Testis (tissue), 3 donors: Measurements from ENCODE around the gene ABCC10. TPM values are rescaled to one million over a fixed set of nuclear protein-coding genes. Genes with fewer than 3 reads are reported as not detected.
"Not testable (repeated sequence)": the region's sequence is repeated elsewhere in the genome, so short reads cannot be mapped to it uniquely, and the experiment has no call there.

ENCODE experiments used
- DNase-seq: peaks from one replicate; pipeline ENCODE4 v3.0.0-alpha.2; 2019
- H3K27ac ChIP-seq, 2 donors: fragments of 200-600 bp; sonication (generic); one replicate each; pipeline ENCODE4 v1.5.1; 2019
- H3K27me3 ChIP-seq: fragments of 200-600 bp; sonication (generic); one replicate; pipeline ENCODE4 v1.5.1; 2019
- H3K36me3 ChIP-seq: fragments of 200-600 bp; sonication (generic); one replicate; pipeline ENCODE4 v1.5.1; 2017; ENCODE audit warnings: low read depth; ENCODE audit errors: missing control alignments
- H3K4me1 ChIP-seq: fragments of 200-600 bp; sonication (generic); one replicate; pipeline ENCODE4 v1.5.1; 2019
- H3K4me3 ChIP-seq, 2 donors: fragments of 200-600 bp; sonication (generic); one replicate each; pipeline ENCODE4 v1.5.1; 2017 to 2019
- H3K9me3 ChIP-seq: fragments of 200-600 bp; sonication (generic); one replicate; pipeline ENCODE4 v1.5.1; 2017
- CTCF ChIP-seq, 3 experiments: fragments of 450-650 bp in 2 of 3; fragments of 200-600 bp in 1 of 3; sonication (generic) in 1 of 3; IDR thresholded peaks; one replicate each; pipeline ENCODE4 v1.5.1; 2016 to 2019; ENCODE audit warnings: antibody characterized with exemption in 3 of 3, mild to moderate bottlenecking in 2 of 3, moderate library complexity in 1 of 3
- POLR2A ChIP-seq: fragments of 450-650 bp; IDR thresholded peaks from one replicate; pipeline ENCODE4 v1.6.1; 2017; ENCODE audit warnings: antibody characterized with exemption, mild to moderate bottlenecking, moderate library complexity
- WGBS, 2 donors: methylation state at CpG; one replicate each; pipeline ENCODE4 v1.1.5; 2018; 5-methylcytosine and 5-hydroxymethylcytosine counted together
- intact Hi-C: fragments of 100-400 bp; cut with DNase I; formaldehyde crosslinking; loops from one replicate; pipeline ENCODE4 v1.15.1; 2023; ENCODE audit warnings: low total_unique reads
- polyA plus RNA-seq: library from polyadenylated mRNA; stranded (reverse); fragments of 350-450 nt; fragmentation: Illumina TruSeq; extraction: RNeasy Lipid Tissue Mini Kit (QIAGEN cat#74804); gene quantifications from one replicate; pipeline ENCODE4 v1.2.3, GENCODE V29; 2014; ENCODE audit warnings: low read depth, low replicate concordance; ENCODE audit not compliant: insufficient read depth
- total RNA-seq, 2 donors: library from RNA; depleted of rRNA; stranded (reverse); fragments of >200 nt; gene quantifications; one replicate each; pipeline ENCODE4 v1.2.3, GENCODE V29; 2016

Gene ABCC10
- total and polyA plus RNA-seq, 3 donors from 2014 or later, result 21.0 to 34.0 (median 29.2) TPM

- Histone ChIP-seq H3K4me3 (no peak overlapping the region), H3K9me3 (no peaks in the 10 kb centered on the region), H3K27me3 (no peaks in the 10 kb centered on the region), H3K4me1 (no peaks in the 10 kb centered on the region), H3K27ac (no peak overlapping the region), H3K36me3 (no peaks in the 10 kb centered on the region)
- 85 to 86% methylated on average over 3 of the region's 3 CpGs for WGBS, 2 donors
- DNase-seq, result no peak
- intact Hi-C loops, result no loop called here
- no peak for TF ChIP-seq POLR2A
- TF ChIP-seq CTCF (IDR thresholded peaks at IDR 0.05), result no peak
These were observed 25.6 kb upstream of the ABCC10 start for GRCh38 chr6:43401730-43402129.

GRCh38 chr6:43402820-43403219 is 24.5 kb upstream of the ABCC10 start:
- 79 to 90% methylated on average over 1 of the region's 1 CpG for whole genome bisulfite sequencing, 2 donors
- Histone ChIP-seq H3K27me3 (no peaks in the 10 kb centered on the region), H3K9me3 (no peaks in the 10 kb centered on the region), H3K36me3 (no peaks in the 10 kb centered on the region), H3K4me3 (no peak overlapping the region), H3K4me1 (no peaks in the 10 kb centered on the region), H3K27ac (no peak overlapping the region)
- DNase-seq, result no peak
- TF ChIP-seq CTCF (IDR thresholded peaks at IDR 0.05) (no peak), POLR2A (no peak)
- intact Hi-C loops, result no loop called here

- no peaks in the 10 kb centered on the region for H3K9me3 ChIP-seq
- H3K27ac ChIP-seq, result no peak overlapping the region
- H3K4me1 ChIP-seq, result no peaks in the 10 kb centered on the region
- H3K27me3 ChIP-seq, result no peaks in the 10 kb centered on the region
- no peak for DNase-seq
- WGBS, 2 donors, result 53 to 55% methylated on average over 2 to 3 of the region's 3 CpGs
- intact Hi-C loops, result no loop called here
- TF ChIP-seq POLR2A (no peak), CTCF (IDR thresholded peaks at IDR 0.05) (no peak)
- no peaks in the 10 kb centered on the region for H3K36me3 ChIP-seq
- H3K4me3 ChIP-seq, result no peak overlapping the region
These were observed 22.0 kb upstream of the ABCC10 start for GRCh38 chr6:43405354-43405753.

- TF ChIP-seq CTCF (IDR thresholded peaks at IDR 0.05), result no peak
- TF ChIP-seq POLR2A, result no peak
- WGBS, 2 donors, result 6 to 30% methylated on average over 1 of the region's 1 CpG
- Histone ChIP-seq H3K27ac (no peak overlapping the region), H3K9me3 (no peaks in the 10 kb centered on the region), H3K27me3 (no peaks in the 10 kb centered on the region), H3K4me3 (no peak overlapping the region), H3K36me3 (no peaks in the 10 kb centered on the region), H3K4me1 (no peaks in the 10 kb centered on the region)
- intact Hi-C loops, result no loop called here
- DNase-seq, result no peak
These were observed 20.0 kb upstream of the ABCC10 start for GRCh38 chr6:43407296-43407695.

- TF ChIP-seq CTCF (IDR thresholded peaks at IDR 0.05) (no peak), POLR2A (no peak)
- H3K4me1 ChIP-seq, result no peaks in the 10 kb centered on the region
- no peak overlapping the region for H3K4me3 ChIP-seq
- no peak for DNase-seq
- no peaks in the 10 kb centered on the region for H3K9me3 ChIP-seq
- intact Hi-C loops, result no loop called here
- H3K36me3 ChIP-seq, result no peaks in the 10 kb centered on the region
- WGBS, 2 donors, result 91 to 94% methylated on average over 4 of the region's 4 CpGs
- H3K27me3 ChIP-seq, result no peaks in the 10 kb centered on the region
- H3K27ac ChIP-seq, result no peak overlapping the region
These were observed 19.1 kb upstream of the ABCC10 start for GRCh38 chr6:43408259-43408658.

GRCh38 chr6:43410776-43411175 is 16.6 kb upstream of the ABCC10 start:
- H3K4me1 ChIP-seq, H3K27me3 ChIP-seq, DNase-seq, intact Hi-C loops, H3K27ac ChIP-seq, H3K36me3 ChIP-seq, H3K4me3 ChIP-seq, H3K9me3 ChIP-seq: not testable (repeated sequence)
- WGBS, 2 donors, result 79 to 83% methylated on average over 1 of the region's 1 CpG
